GM04504 (cell line): ENCODE data around the gene FHOD3.
"Not testable (repeated sequence)": the region's sequence is repeated elsewhere in the genome, so short reads cannot be mapped to it uniquely, and the experiment has no call there.

Source experiments
- DNase-seq: peaks from one replicate; pipeline ENCODE4 v3.0.0-alpha.2; 2012; ENCODE audit warnings: low read depth

FHOD3 gene

GRCh38 chr18:36757991-36758390, 460.5 kb downstream of the FHOD3 start:
- DNase-seq: no peak

DNA sequence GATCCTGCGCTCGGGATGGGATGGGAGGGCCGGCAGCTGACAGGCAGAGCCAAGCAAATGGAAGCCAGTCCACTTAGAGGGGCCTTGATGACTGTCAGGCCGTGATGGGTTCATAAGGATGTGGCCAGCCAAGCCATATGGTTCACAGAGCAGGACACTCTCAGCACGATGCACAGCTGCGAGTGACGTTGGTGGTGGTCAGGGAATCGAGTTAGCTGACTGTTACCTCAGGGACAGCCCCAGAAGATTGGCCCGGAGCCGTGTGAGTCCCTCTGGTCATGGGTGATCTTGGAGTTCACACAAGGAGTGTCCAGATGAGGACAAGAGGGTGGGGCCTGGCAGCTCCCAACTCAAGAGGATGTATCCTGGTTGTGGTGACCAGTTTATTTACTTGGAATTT, 461.1 kb downstream of the FHOD3 start:
- DNase-seq: no peak

- DNase-seq: no peak
These were observed 461.8 kb downstream of the FHOD3 start for GRCh38 chr18:36759167-36759776.

GRCh38 chr18:36760598-36760997, 463.1 kb downstream of the FHOD3 start:
- no peak for DNase-seq

GRCh38 chr18:36761186-36761698, 463.7 kb downstream of the FHOD3 start:
- DNase-seq: no peak

- DNase-seq: no peak
These were observed 464.6 kb downstream of the FHOD3 start for GRCh38 chr18:36762074-36762473.

DNA sequence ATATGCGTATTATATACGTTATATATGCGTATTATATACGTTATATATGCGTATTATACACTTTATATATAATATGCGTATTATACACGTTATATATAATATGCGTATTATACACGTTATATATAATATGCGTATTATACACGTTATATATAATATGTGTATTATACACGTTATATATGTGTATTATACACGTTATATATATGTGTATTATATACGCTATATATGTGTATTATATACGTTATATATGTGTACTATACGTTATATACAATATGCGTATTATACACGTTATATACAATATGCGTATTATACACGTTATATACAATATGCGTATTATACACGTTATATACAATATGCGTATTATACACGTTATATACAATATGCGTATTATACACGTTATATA, 465.5 kb downstream of the FHOD3 start:
- not testable (repeated sequence) for DNase-seq

DNA sequence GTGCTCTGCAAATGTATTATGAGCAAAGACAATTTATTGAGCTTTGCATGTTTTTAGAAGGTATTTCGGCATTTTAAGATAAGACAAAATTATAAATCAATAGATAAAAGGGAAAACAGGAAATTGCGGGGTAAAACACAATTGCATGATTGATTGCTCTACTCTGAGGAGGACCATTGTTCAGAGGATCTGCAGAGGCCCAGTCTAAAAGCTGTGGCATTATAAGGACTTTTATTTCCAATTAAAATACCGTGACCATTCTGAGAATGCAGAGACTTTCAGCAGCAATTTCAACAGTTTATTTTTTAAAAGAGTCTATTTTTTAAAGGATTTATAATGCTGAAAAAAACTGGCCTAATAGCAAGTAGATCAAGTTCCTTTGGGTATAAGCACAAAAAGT, 469.3 kb downstream of the FHOD3 start:
- no peak for DNase-seq

DNA sequence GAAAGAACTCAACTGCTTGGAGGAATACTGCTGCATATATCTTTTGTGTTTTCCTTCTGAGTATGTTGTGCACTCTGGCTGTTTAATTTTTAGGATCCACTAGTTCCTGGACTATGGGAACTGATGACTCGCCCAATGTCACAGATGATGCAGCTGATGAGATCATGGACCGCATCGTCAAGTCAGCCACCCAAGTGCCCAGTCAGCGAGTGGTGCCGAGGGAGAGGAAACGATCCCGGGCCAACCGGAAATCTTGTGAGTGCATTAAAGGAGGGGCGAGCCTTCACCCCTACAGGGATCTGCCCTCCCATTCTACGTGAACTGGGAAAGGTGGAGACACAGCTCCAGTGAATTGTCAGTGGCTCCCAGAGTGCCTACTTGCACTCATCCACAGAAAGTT, 471.7 kb downstream of the FHOD3 start:
- no peak for DNase-seq

GRCh38 chr18:36769611-36770314, 472.2 kb downstream of the FHOD3 start:
- DNase-seq: no peak

- DNase-seq: no peak
These were observed 472.9 kb downstream of the FHOD3 start for GRCh38 chr18:36770315-36770946.

GRCh38 chr18:36771245-36771644, 473.7 kb downstream of the FHOD3 start:
- no peak for DNase-seq

GRCh38 chr18:36772241-36772723, 474.8 kb downstream of the FHOD3 start:
- peak; percentile 63 for DNase-seq

GRCh38 chr18:36775396-36775795, 477.9 kb downstream of the FHOD3 start:
- no peak for DNase-seq

GRCh38 chr18:36776650-36777049, 479.1 kb downstream of the FHOD3 start:
- no peak for DNase-seq

DNA sequence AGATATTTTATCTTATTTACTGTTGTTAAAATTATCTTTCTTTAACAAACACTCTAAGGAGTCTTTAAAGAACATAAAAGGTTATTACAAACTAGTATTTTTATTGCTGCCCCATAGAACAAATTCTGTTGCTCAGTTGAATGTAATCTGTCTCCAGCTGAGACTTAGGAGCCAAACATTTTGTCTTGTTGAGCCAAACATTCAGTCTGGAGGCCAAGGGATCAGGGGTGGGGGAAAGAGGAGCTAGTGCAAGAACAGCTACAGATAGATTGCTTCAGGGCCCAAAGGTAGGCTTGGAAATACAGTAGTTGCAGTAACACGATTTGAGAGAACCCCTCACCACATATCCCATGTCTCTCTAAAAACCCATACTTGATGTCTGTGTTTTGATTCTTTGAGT, 480.1 kb downstream of the FHOD3 start:
- no peak for DNase-seq

GRCh38 chr18:36780748-36781147, 483.2 kb downstream of the FHOD3 start:
- no peak for DNase-seq

GRCh38 chr18:36782710-36783109, 485.2 kb downstream of the FHOD3 start:
- no peak for DNase-seq

GRCh38 chr18:36783792-36784191, 486.3 kb downstream of the FHOD3 start:
- no peak for DNase-seq

GRCh38 chr18:36786686-36787085, 489.2 kb downstream of the FHOD3 start:
- peak; percentile 65 for DNase-seq

DNA sequence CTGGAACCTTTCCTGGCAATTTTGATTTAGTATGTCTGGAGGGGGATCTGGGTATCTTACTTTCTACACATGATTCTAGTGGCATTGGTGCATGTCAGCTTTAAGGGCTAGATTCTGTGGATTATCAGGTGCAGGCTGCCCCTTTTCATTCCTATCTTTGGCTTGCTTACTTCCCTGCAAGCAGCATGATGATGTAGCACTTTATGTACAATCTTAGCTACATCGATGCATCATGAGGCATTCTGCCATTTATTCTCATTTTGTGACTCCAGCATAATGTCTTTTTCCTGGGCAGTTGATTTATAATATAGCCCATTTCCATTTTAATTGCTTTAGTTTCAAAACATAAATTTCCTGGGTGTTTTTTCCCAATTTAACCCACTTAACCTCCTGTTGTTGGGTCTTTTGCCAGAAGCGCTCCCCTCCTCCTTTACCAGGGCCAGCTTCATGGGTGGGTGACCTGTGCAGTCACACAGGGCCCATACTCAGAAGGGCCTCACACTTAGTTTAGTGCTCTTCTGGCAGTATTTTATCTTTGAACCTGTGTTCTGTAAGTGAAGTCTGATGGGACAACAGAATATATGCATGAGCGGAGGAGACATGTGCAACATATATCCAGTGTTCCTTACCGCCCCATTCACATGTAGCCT, 495.2 kb downstream of the FHOD3 start:
- no peak for DNase-seq

- DNase-seq: no peak
These were observed 501.4 kb downstream of the FHOD3 start for GRCh38 chr18:36798738-36799473.
